Measurements from ENCODE around the gene SPOCK2. TPM values are rescaled to one million over a fixed set of nuclear protein-coding genes. Genes with fewer than 3 reads are reported as not detected.

Gene SPOCK2
- total RNA-seq, 1 experiment from 2014 or later = 1.1 TPM

GRCh38 chr10:72082856-72083789 lies 5.2 kb downstream of the SPOCK2 start:
- intact Hi-C loops (cut with micrococcal nuclease) = no loop called here

GRCh38 chr10:72081772-72082590 lies 6.4 kb downstream of the SPOCK2 start:
- POLR2A ChIA-PET = no interaction called here

More at GRCh38 chr10:72082856-72083789, 5.2 kb downstream of the SPOCK2 start:
- ChIA-PET POLR2A (no interaction called here), CTCF (no interaction called here), RAD21 (ENCODE audit: low non-redundant PET in 1 of 2, low total read pairs in 2 of 2, uncharacterized antibody in 2 of 2, unreplicated experiment in 2 of 2) (no interaction called here)
- TF ChIP-seq JUND (IDR thresholded peaks at IDR 0.05) (no peak), CBX3 (IDR thresholded peaks at IDR 0.05; ENCODE audit: low read depth) (no peak), FOSL1 (IDR thresholded peaks at IDR 0.05; ENCODE audit: low read depth) (no peak), SIN3A (IDR thresholded peaks at IDR 0.05; ENCODE audit: low read depth) (no peak), YY1 (IDR thresholded peaks at IDR 0.05; ENCODE audit: extremely low read depth, insufficient replicate concordance, low read depth, low read length) (no peak), ELF1 (IDR thresholded peaks at IDR 0.05; ENCODE audit: borderline replicate concordance, low read depth) (no peak), MAX (IDR thresholded peaks at IDR 0.05) (no peak)
- no peaks in the 10 kb centered on the region for H3K79me2 ChIP-seq (ENCODE audit: insufficient read depth, low read length)
- no peak overlapping the region for H3K9ac ChIP-seq (ENCODE audit: low read length)
- H3K4me1 ChIP-seq (ENCODE audit: control insufficient read depth in 1 of 2, insufficient read depth in 2 of 2, low read length in 2 of 2) = peaks cover 22 to 41% of the 10 kb centered on the region in 2 experiments
- no peaks in the 10 kb centered on the region for H3K9me3 ChIP-seq (ENCODE audit: control insufficient read depth in 1 of 2, insufficient read depth in 1 of 2, low read depth in 1 of 2, low read length in 2 of 2)
- H3K36me3 ChIP-seq (ENCODE audit: control insufficient read depth in 1 of 2, insufficient read depth in 2 of 2, low read length in 2 of 2) = no peaks in the 10 kb centered on the region
- no peak overlapping the region for H3K27ac ChIP-seq (ENCODE audit: low read depth, low read length)
- no peak for DNase-seq (ENCODE audit: low read depth, low spot score)
- no peaks in the 10 kb centered on the region for H4K20me1 ChIP-seq (ENCODE audit: insufficient read depth)
- H2AFZ ChIP-seq (ENCODE audit: low read depth, low read length, poor library complexity, severe bottlenecking) = no peak overlapping the region
- no peaks in the 10 kb centered on the region for H3K9me2 ChIP-seq (ENCODE audit: insufficient read depth)
- no peak overlapping the region for H3K4me2 ChIP-seq (ENCODE audit: low read length)
- H3K4me3 ChIP-seq (replicated peaks in 1 of 2; ENCODE audit: low read depth in 1 of 2, low read length in 2 of 2) = no peak overlapping the region
- no TSS peak for BruUV-seq (replicated peaks)
- no peaks in the 10 kb centered on the region for H3K27me3 ChIP-seq (ENCODE audit: insufficient read depth, low read length)
- ATAC-seq = no peak

More at GRCh38 chr10:72081772-72082590, 6.4 kb downstream of the SPOCK2 start:
- CTCF ChIA-PET = no interaction called here
- DNase-seq (ENCODE audit: low read depth, low spot score) (no peak), ATAC-seq (peak; percentile 41)
- no peaks in the 10 kb centered on the region for H4K20me1 ChIP-seq (ENCODE audit: insufficient read depth)
- no peak overlapping the region for H3K9ac ChIP-seq (ENCODE audit: low read length)
- H3K4me1 ChIP-seq (ENCODE audit: control insufficient read depth in 1 of 2, insufficient read depth in 2 of 2, low read length in 2 of 2) = peaks cover 22 to 41% of the 10 kb centered on the region in 2 experiments
- TF ChIP-seq JUND (IDR thresholded peaks at IDR 0.05) = no peak
- no peak for TF ChIP-seq EZH2 (IDR thresholded peaks at IDR 0.05)
- no peak for TF ChIP-seq ATF3 (IDR thresholded peaks at IDR 0.05)
- TF ChIP-seq YY1 (IDR thresholded peaks at IDR 0.05; ENCODE audit: extremely low read depth, insufficient replicate concordance, low read depth, low read length) = no peak
- TF ChIP-seq ZFX (IDR thresholded peaks at IDR 0.05) = no peak
- no peak for TF ChIP-seq MAX (IDR thresholded peaks at IDR 0.05)
- no peak for TF ChIP-seq EGR1 (IDR thresholded peaks at IDR 0.05; ENCODE audit: low read depth)
- TF ChIP-seq SP1 (IDR thresholded peaks at IDR 0.05; ENCODE audit: low read depth) = no peak
- TF ChIP-seq ELF1 (IDR thresholded peaks at IDR 0.05; ENCODE audit: borderline replicate concordance, low read depth) = no peak
- no peaks in the 10 kb centered on the region for H3K9me3 ChIP-seq (ENCODE audit: control insufficient read depth in 1 of 2, insufficient read depth in 1 of 2, low read depth in 1 of 2, low read length in 2 of 2)
- no TSS peak for BruUV-seq (replicated peaks)
- no peak overlapping the region for H3K4me2 ChIP-seq (ENCODE audit: low read length)
- no peaks in the 10 kb centered on the region for H3K36me3 ChIP-seq (ENCODE audit: control insufficient read depth in 1 of 2, insufficient read depth in 2 of 2, low read length in 2 of 2)
- no peaks in the 10 kb centered on the region for H3K79me2 ChIP-seq (ENCODE audit: insufficient read depth, low read length)
- H3K4me3 ChIP-seq (replicated peaks in 1 of 2; ENCODE audit: low read depth in 1 of 2, low read length in 2 of 2) = no peak overlapping the region
- no peaks in the 10 kb centered on the region for H3K27me3 ChIP-seq (ENCODE audit: insufficient read depth, low read length)
- intact Hi-C loops (cut with micrococcal nuclease) = no loop called here
- no peak overlapping the region for H3K27ac ChIP-seq (ENCODE audit: low read depth, low read length)
- no peaks in the 10 kb centered on the region for H3K9me2 ChIP-seq (ENCODE audit: insufficient read depth)
- no peak overlapping the region for H2AFZ ChIP-seq (ENCODE audit: low read depth, low read length, poor library complexity, severe bottlenecking)
- RAD21 ChIA-PET (ENCODE audit: low non-redundant PET in 1 of 2, low total read pairs in 2 of 2, uncharacterized antibody in 2 of 2, unreplicated experiment in 2 of 2) = no interaction called here
